SIG-M5 treated with dmso at 0.1 percent for 504 hours (cell line): ENCODE results near the gene MPND.

Experiments
- DNase-seq: peaks from one replicate; lab custom pipeline; 2025; ENCODE audit not compliant: unreplicated experiment; lab: John Stamatoyannopoulos, UW

Gene MPND

DNA sequence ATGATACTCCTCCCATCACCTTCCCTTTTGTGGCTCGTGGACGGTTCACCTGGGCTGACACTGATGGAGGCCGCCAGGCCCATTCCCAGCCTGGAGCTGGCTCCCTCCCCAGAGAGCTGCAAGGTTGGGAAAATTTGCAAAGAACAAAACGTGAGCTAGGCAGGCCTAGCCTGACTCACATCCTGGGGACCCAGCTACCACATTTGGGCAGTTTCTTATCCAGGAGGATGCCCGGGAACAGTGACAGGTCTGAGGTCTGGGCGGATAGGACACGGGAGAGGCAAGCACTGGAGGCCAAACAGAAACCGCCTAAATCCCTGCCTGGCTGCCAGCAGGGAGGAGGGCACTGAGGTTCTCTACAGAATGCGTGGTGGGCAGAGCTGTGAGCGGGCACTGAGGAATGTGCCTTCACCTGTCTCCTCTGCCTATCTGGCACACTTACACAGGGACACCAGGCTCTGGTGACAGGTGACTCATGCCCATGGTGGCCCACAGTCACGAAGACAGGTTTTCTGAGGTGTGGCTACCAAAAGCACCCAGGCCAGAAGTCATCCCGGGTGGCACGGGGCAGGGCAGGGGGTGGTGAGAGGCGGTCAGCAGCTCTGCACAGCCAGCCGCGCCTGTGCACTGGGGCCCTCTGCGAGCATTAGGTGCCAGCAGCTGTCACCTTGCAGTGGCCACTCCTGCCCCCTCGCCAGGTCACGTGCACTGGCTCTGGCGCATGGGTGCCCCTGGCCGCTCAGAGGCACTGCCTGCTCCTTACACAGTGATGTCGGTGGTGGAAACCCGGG is 33.8 kb downstream of the MPND start:
- peak; percentile 19 for DNase-seq

GRCh38 chr19:4378886-4379285 is 35.5 kb downstream of the MPND start:
- no peak for DNase-seq

GRCh38 chr19:4379383-4380253 is 36.3 kb downstream of the MPND start:
- peak; percentile 17 for DNase-seq

DNA sequence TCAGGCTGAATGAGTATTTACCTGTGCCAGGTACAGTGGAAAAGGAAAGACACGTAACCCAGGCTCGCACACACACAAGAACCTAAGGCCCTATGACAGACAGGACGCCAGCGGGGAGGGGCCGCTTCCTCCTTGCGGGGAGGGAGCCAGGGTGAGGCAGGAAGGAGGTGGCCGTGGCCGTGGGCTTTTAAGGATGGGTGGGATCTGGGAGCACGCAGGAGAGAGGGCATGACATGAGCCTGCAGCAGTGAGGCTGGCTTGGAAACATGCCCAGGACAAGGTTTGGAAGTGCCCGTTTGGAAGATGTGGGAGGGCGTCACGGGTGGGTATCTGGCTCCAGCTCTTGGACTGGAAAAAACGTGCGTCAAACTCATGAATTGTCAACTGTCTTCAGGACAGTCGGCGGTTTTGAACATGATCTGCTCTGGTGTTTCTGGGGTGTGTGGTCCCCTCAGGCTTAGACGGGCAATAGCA is 36.9 kb downstream of the MPND start:
- no peak for DNase-seq

GRCh38 chr19:4385291-4386040 is 42.1 kb downstream of the MPND start:
- no peak for DNase-seq

DNA sequence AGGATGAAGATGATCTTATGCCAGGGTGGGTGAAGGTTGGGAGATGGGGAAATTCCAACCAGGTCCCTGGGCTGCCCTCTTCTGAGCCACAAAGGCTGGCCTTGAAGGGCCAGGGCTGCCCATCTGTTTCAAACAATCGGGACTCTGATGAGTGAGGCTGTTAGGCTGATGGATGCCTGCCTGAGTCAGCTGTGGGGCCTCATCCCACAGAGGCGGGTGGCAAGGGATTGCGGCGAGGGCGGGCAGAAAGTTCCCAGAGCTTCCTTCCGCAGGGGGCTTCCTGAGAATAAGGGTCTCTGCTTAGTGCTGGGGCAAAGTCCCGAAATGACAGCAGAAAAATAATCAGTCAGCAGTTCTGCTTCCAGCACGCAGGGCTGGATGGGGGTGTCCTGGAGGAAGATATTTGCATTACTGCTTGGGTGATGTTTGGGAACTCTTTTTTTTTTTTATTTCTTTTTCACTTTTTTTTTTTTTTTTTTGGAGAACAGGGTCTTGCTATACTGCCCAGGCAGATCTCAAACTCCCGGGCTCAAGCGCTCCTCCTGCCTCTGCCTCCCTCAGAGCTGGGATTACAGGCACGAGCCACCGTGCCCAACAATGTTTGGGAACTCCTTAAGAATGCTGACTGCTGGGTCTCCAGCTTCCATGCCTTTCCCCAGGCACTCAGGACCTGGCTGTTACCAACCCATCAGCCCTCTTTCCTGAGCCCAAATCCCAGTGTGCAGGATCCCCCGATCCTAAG is 42.9 kb downstream of the MPND start:
- no peak for DNase-seq

GRCh38 chr19:4388337-4389063 is 45.1 kb downstream of the MPND start:
- no peak for DNase-seq

DNA sequence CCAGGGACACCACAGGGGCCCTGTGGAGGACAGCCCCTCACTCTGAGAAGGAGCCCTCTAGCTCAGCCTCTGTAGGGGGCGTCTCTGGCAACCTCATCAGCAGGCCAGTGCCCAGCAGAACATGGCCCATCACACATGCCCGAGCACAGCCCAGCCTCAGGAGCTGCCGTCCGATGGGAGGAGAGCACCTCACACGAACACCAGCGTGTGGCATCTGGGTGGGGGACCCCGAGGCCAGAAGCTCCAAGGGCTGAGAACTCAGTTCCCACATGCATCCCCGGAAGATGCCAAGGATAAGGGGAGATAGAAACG is 45.7 kb downstream of the MPND start:
- DNase-seq: no peak

- DNase-seq: no peak
These were observed 46.2 kb downstream of the MPND start for GRCh38 chr19:4389511-4390016.

GRCh38 chr19:4390017-4390566 is 46.7 kb downstream of the MPND start:
- DNase-seq: no peak

GRCh38 chr19:4390567-4391305 is 47.4 kb downstream of the MPND start:
- no peak for DNase-seq

GRCh38 chr19:4391306-4391693 is 47.9 kb downstream of the MPND start:
- no peak for DNase-seq

- no peak for DNase-seq
These were observed 48.5 kb downstream of the MPND start for GRCh38 chr19:4391701-4392483.

- DNase-seq: no peak
These were observed 50.7 kb downstream of the MPND start for GRCh38 chr19:4393947-4394590.

GRCh38 chr19:4396949-4397783 is 53.8 kb downstream of the MPND start:
- DNase-seq: no peak

GRCh38 chr19:4399812-4400134 is 56.4 kb downstream of the MPND start:
- peak; percentile 37 for DNase-seq
